HepG2 (cell line): ENCODE results near the gene SPACA6. TPM values are rescaled to one million over a fixed set of nuclear protein-coding genes. Genes with fewer than 3 reads are reported as not detected.
A peak's percentile ranks its signal among the peaks of the same experiment; 100 is the strongest.

Experiments used
- ATAC-seq: fragments of 200-7000 bp; cut with Tn5 transposase; 3 replicates; pipeline ENCODE4 v1.9.1; 2020; ENCODE audit warnings: mild to moderate bottlenecking, moderate library complexity
- BruUV-seq: library from RNA; stranded (reverse); fragments of 400-500 nt; replicated peaks from 2 replicates; lab custom pipeline; 2021; lab: Mats Ljungman, UMichigan
- CTCF ChIA-PET: fragments of 300-600 bp; formaldehyde crosslinking; extraction: SDS; loops from one replicate; lab custom pipeline; 2021; ENCODE audit warnings: low total read pairs, inconsistent platforms, low intra/inter-chr PET ratio; lab: Yijun Ruan, JAX
- POLR2A ChIA-PET: fragments of 350-600 bp; sonication (Branson Sonifier 250); formaldehyde crosslinking; loops from one replicate; lab custom pipeline; 2020; ENCODE audit warnings: antibody characterized with exemption, inconsistent platforms; lab: Yijun Ruan, JAX
- DNase-seq: peaks from one replicate; pipeline ENCODE4 v3.0.0-alpha.2; 2015; ENCODE audit warnings: low spot score
- FAIRE-seq: peaks from 3 replicates; lab custom pipeline; 2011; peaks lifted over from hg19 to GRCh38; lab: Jason Lieb, UNC
- H2AFZ ChIP-seq: one replicate; pipeline ENCODE4 v1.6.1; 2011; ENCODE audit warnings: low read length, inconsistent platforms
- H3K27ac ChIP-seq: fragments of 300-600 bp; 3 replicates; pipeline ENCODE4 v1.8.0; 2011; ENCODE audit warnings: mixed run types, mild to moderate bottlenecking, mixed read lengths, low read length, inconsistent platforms; ENCODE audit not compliant: insufficient read depth; ENCODE audit errors: extremely low read length
- H3K27me3 ChIP-seq, 2 experiments: fragments of 200-600 bp in 1 of 2; 2 replicates in 1 of 2; 3 replicates in 1 of 2; pipeline versions ENCODE4 v1.6.0 to v1.8.0; 2011; ENCODE audit warnings: low read length in 2 of 2, mild to moderate bottlenecking in 2 of 2, moderate library complexity in 2 of 2, inconsistent platforms in 1 of 2; ENCODE audit not compliant: insufficient read depth in 2 of 2, control insufficient read depth in 1 of 2
- H3K36me3 ChIP-seq, 2 experiments: fragments of 200-600 bp in 1 of 2; replicated peaks in 1 of 2; 2 replicates in 1 of 2; 3 replicates in 1 of 2; pipeline versions ENCODE4 v1.5.1 to v1.8.0; 2011; ENCODE audit warnings: low read length in 2 of 2, inconsistent platforms in 1 of 2; ENCODE audit not compliant: insufficient read depth in 2 of 2, control insufficient read depth in 1 of 2
- H3K4me1 ChIP-seq: 2 replicates; pipeline ENCODE4 v1.5.1; 2012; ENCODE audit warnings: low read length, inconsistent platforms; ENCODE audit not compliant: insufficient read depth
- H3K4me2 ChIP-seq: 2 replicates; pipeline ENCODE4 v1.6.0; 2011; ENCODE audit warnings: low read depth, low read length, inconsistent platforms
- H3K4me3 ChIP-seq, 3 experiments: fragments of 200-600 bp in 1 of 3; sonication (generic), shearing (Covaris generic) in 1 of 3; replicated peaks in 1 of 3; 2 replicates each; pipeline ENCODE4 v1.5.1; 2011 to 2016; ENCODE audit warnings: low read length in 3 of 3, inconsistent platforms in 2 of 3, low read depth in 2 of 3, mild to moderate bottlenecking in 2 of 3, control low read depth in 1 of 3, mixed read lengths in 1 of 3; ENCODE audit not compliant: insufficient read depth in 1 of 3
- H3K79me2 ChIP-seq: one replicate; pipeline ENCODE4 v1.6.1; 2011; ENCODE audit warnings: low read length, inconsistent platforms; ENCODE audit not compliant: insufficient read depth
- H3K9ac ChIP-seq: 2 replicates; pipeline ENCODE4 v1.6.0; 2011; ENCODE audit warnings: mild to moderate bottlenecking, low read depth, low read length, inconsistent platforms; ENCODE audit not compliant: insufficient read depth
- H3K9me3 ChIP-seq: 2 replicates; pipeline ENCODE4 v1.5.1; 2012; ENCODE audit warnings: mild to moderate bottlenecking, low read length
- H4K20me1 ChIP-seq: 2 replicates; pipeline ENCODE4 v1.6.0; 2011; ENCODE audit warnings: inconsistent platforms, mild to moderate bottlenecking, low read length, moderate library complexity; ENCODE audit not compliant: insufficient read depth
- ARNT2 ChIP-seq: sonication (generic); formaldehyde crosslinking; IDR thresholded peaks from 2 replicates; pipeline ENCODE4 v1.8.0; 2022; ENCODE audit warnings: mild to moderate bottlenecking, low read depth, missing genetic modification reagents, moderate library complexity
- ATF6 ChIP-seq: sonication (generic); formaldehyde crosslinking; conservative IDR thresholded peaks from 2 replicates; pipeline ENCODE4 v1.4.0; 2020; ENCODE audit warnings: missing genetic modification reagents
- BHLHE40 ChIP-seq: IDR thresholded peaks from 2 replicates; pipeline ENCODE4 v1.6.1; 2011; ENCODE audit warnings: low read length, improper control_type of control experiment
- MAZ ChIP-seq, 2 experiments: sonication (generic) in 1 of 2; formaldehyde crosslinking in 1 of 2; IDR thresholded peaks; 2 replicates each; pipeline versions ENCODE4 v1.5.0 to v1.6.1; 2012 to 2020; ENCODE audit warnings: low read depth in 2 of 2, mild to moderate bottlenecking in 2 of 2, borderline replicate concordance in 1 of 2, improper control_type of control experiment in 1 of 2, low read length in 1 of 2, missing genetic modification reagents in 1 of 2, moderate library complexity in 1 of 2
- MED1 ChIP-seq: sonication (generic); formaldehyde crosslinking; IDR thresholded peaks from 2 replicates; pipeline ENCODE4 v1.4.0; 2020; ENCODE audit warnings: missing genetic modification reagents
- MZF1 ChIP-seq: sonication (generic); formaldehyde crosslinking; IDR thresholded peaks from 2 replicates; pipeline ENCODE4 v1.8.1; 2023; ENCODE audit warnings: mild to moderate bottlenecking, missing genetic modification reagents, borderline replicate concordance
- SATB2 ChIP-seq: sonication (generic); formaldehyde crosslinking; IDR thresholded peaks from 2 replicates; pipeline ENCODE4 v1.5.0; 2020; ENCODE audit warnings: missing genetic modification reagents
- SP5 ChIP-seq: IDR thresholded peaks from 2 replicates; pipeline ENCODE4 v1.6.1; 2016; ENCODE audit warnings: low read depth, borderline replicate concordance
- TBX2 ChIP-seq: sonication (generic); formaldehyde crosslinking; IDR thresholded peaks from 2 replicates; pipeline ENCODE4 v1.5.0; 2020; ENCODE audit warnings: missing genetic modification reagents, mild to moderate bottlenecking, borderline replicate concordance
- TMF1 ChIP-seq: sonication (generic); formaldehyde crosslinking; IDR thresholded peaks from 2 replicates; pipeline ENCODE4 v1.8.1; 2022; ENCODE audit warnings: low read depth, missing genetic modification reagents
- ZNF225 ChIP-seq: sonication (generic); formaldehyde crosslinking; IDR thresholded peaks from 2 replicates; pipeline ENCODE4 v1.4.0; 2020; ENCODE audit warnings: mild to moderate bottlenecking, missing genetic modification reagents
- ZNF44 ChIP-seq: sonication (generic); formaldehyde crosslinking; IDR thresholded peaks from 2 replicates; pipeline ENCODE4 v1.5.1; 2020; ENCODE audit warnings: mild to moderate bottlenecking, missing genetic modification reagents
- ZNF564 ChIP-seq: sonication (generic); formaldehyde crosslinking; IDR thresholded peaks from 2 replicates; pipeline ENCODE4 v1.8.1; 2023; ENCODE audit warnings: mild to moderate bottlenecking, missing genetic modification reagents
- ZNF577 ChIP-seq: sonication (generic); formaldehyde crosslinking; IDR thresholded peaks from 2 replicates; pipeline ENCODE4 v1.4.0; 2020; ENCODE audit warnings: mild to moderate bottlenecking, low read depth, missing genetic modification reagents, borderline replicate concordance
- ZNF589 ChIP-seq: sonication (generic); formaldehyde crosslinking; conservative IDR thresholded peaks from 2 replicates; pipeline ENCODE4 v1.8.0; 2022; ENCODE audit warnings: mild to moderate bottlenecking, moderate library complexity, missing genetic modification reagents
- ZNF790 ChIP-seq: sonication (generic); formaldehyde crosslinking; IDR thresholded peaks from 2 replicates; pipeline ENCODE4 v1.8.0; 2022; ENCODE audit warnings: missing genetic modification reagents, mild to moderate bottlenecking, borderline replicate concordance
- WGBS: methylation state at CpG from one replicate; pipeline ENCODE4 v1.1.6; 2017; ENCODE audit warnings: low lambda C conversion rate; 5-methylcytosine and 5-hydroxymethylcytosine counted together
- in situ Hi-C: cut with HindIII; loops from 2 replicates; pipeline ENCODE4 v1.10.0; 2017; ENCODE audit warnings: low pct_unique_long_range_greater_than_20kb; ENCODE audit not compliant: extremely low pct_ligation_motif_present
- intact Hi-C: fragments of 100-400 bp; cut with micrococcal nuclease; formaldehyde crosslinking; loops from one replicate; pipeline ENCODE4 v1.10.0; 2022; ENCODE audit not compliant: unreplicated experiment
- polyA plus RNA-seq, 8 experiments: library from polyadenylated mRNA; depleted of rRNA in 3 of 8; stranded (reverse) in 7 of 8; unstranded in 1 of 8; fragments of >200 nt; fragmentation: Illumina TruSeq in 4 of 8; extraction: Trizol in 4 of 8; gene quantifications; 2 replicates each; pipeline versions ENCODE4 v1.2.1 to v1.2.3, GENCODE V29; 2011 to 2016; ENCODE audit warnings: low read depth in 4 of 8, missing spikeins in 1 of 8, mixed read lengths in 1 of 8; ENCODE audit not compliant: insufficient read depth in 1 of 8
- total RNA-seq, 5 experiments: library from RNA; depleted of rRNA; stranded (reverse); fragments of >200 nt; fragmentation: Illumina TruSeq; extraction: Trizol; gene quantifications; 2 replicates each; pipeline ENCODE4 v1.2.3, GENCODE V29; 2016; ENCODE audit warnings: low read depth in 1 of 5
- TF ChIP-seq, protein P1 (sequence below): sonication (generic); formaldehyde crosslinking; IDR thresholded peaks from 2 replicates; pipeline ENCODE4; 2020; ENCODE audit warnings: missing genetic modification reagents, mild to moderate bottlenecking, borderline replicate concordance
- TF ChIP-seq, protein P2 (sequence below): sonication (generic); formaldehyde crosslinking; IDR thresholded peaks from 2 replicates; pipeline ENCODE4 v1.4.0; 2020; ENCODE audit warnings: missing genetic modification reagents

Gene SPACA6
- total and polyA plus RNA-seq, 2 of the 13 experiments (the other 11 are each of a cell fraction or from before 2014, with no cell fraction given): 1.4 to 2.2 TPM

GRCh38 chr19:51687791-51688670, 5.1 kb upstream of the SPACA6 start:
- ATAC-seq: peak; percentile 65
- 7% methylated on average over 16 of the region's 22 CpGs for WGBS
- H3K9me3 ChIP-seq: peaks cover 11% of the 10 kb centered on the region; the same call in 1 of the 2 replicates
- H3K4me3 ChIP-seq: peak overlapping the region; percentile 50 to 75 (median 74)
- no peaks in the 10 kb centered on the region; a peak in 1 of 5 replicates for H3K27me3 ChIP-seq
- no peak for FAIRE-seq
- H3K36me3 ChIP-seq: no peaks in the 10 kb centered on the region
- no peak overlapping the region for H2AFZ ChIP-seq
- H4K20me1 ChIP-seq: peaks cover 6% of the 10 kb centered on the region; the same call in 1 of the 2 replicates
- H3K9ac ChIP-seq: peak overlapping the region; percentile 39; the same call in 1 of the 2 replicates
- DNase-seq: no peak
- ChIA-PET CTCF (no interaction called here), POLR2A (interaction anchor here (1.8 kb wide), 1 partner anchor 16 kb away, joined by 9 read pairs; no protein-coding TSS in a partner anchor)
- H3K79me2 ChIP-seq: no peaks in the 10 kb centered on the region
- peak overlapping the region; percentile 78 for H3K4me2 ChIP-seq
- peaks cover 23% of the 10 kb centered on the region for H3K4me1 ChIP-seq
- no TSS peak for BruUV-seq
- in situ Hi-C loops: no loop called here
- intact Hi-C loops: no loop called here
- peak overlapping the region; percentile 41 for H3K27ac ChIP-seq
- TF ChIP-seq ZNF577 (CRISPR knock-in tag) (no peak), BHLHE40 (no peak), TMF1 (CRISPR knock-in tag) (no peak), MAZ (IDR thresholded peaks at IDR 0.05; ENCODE audit: borderline replicate concordance, low read depth, low read length) (no peak), MAZ (CRISPR knock-in tag; IDR thresholded peaks at IDR 0.05; ENCODE audit: low read depth) (0 out of 2 replicates have a peak, but pooled peaks have one; percentile 32), ATF6 (CRISPR knock-in tag) (no peak), TBX2 (CRISPR knock-in tag) (peak; percentile 39), ZNF790 (CRISPR knock-in tag) (no peak), ZNF225 (CRISPR knock-in tag) (no peak), MZF1 (no peak), MED1 (CRISPR knock-in tag) (no peak), SP5 (CRISPR knock-in tag) (peak; percentile 47; the same call in 1 of the 2 replicates), ARNT2 (CRISPR knock-in tag) (no peak), ZNF564 (CRISPR knock-in tag) (no peak), ZNF44 (CRISPR knock-in tag) (no peak), SATB2 (no peak), ZNF589 (no peak)
- TF ChIP-seq, protein P1, sequence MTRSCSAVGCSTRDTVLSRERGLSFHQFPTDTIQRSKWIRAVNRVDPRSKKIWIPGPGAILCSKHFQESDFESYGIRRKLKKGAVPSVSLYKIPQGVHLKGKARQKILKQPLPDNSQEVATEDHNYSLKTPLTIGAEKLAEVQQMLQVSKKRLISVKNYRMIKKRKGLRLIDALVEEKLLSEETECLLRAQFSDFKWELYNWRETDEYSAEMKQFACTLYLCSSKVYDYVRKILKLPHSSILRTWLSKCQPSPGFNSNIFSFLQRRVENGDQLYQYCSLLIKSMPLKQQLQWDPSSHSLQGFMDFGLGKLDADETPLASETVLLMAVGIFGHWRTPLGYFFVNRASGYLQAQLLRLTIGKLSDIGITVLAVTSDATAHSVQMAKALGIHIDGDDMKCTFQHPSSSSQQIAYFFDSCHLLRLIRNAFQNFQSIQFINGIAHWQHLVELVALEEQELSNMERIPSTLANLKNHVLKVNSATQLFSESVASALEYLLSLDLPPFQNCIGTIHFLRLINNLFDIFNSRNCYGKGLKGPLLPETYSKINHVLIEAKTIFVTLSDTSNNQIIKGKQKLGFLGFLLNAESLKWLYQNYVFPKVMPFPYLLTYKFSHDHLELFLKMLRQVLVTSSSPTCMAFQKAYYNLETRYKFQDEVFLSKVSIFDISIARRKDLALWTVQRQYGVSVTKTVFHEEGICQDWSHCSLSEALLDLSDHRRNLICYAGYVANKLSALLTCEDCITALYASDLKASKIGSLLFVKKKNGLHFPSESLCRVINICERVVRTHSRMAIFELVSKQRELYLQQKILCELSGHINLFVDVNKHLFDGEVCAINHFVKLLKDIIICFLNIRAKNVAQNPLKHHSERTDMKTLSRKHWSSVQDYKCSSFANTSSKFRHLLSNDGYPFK: peak; percentile 59
- TF ChIP-seq, protein P2, sequence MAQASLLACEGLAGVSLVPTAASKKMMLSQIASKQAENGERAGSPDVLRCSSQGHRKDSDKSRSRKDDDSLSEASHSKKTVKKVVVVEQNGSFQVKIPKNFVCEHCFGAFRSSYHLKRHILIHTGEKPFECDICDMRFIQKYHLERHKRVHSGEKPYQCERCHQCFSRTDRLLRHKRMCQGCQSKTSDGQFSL (CRISPR knock-in tag): no peak
